Erythroblast (primary cell): ENCODE data around the gene UBE2G1.
"Not testable (repeated sequence)": the region's sequence is repeated elsewhere in the genome, so short reads cannot be mapped to it uniquely, and the experiment has no call there.

Experiments used
- DNase-seq, 2 experiments: peaks; one replicate each; lab custom pipeline; 2025; lab: John Stamatoyannopoulos, UW
- GATA1 ChIP-seq: IDR thresholded peaks from 2 replicates; pipeline ENCODE4 v1.6.1; 2011; ENCODE audit warnings: low read depth, mild to moderate bottlenecking, control low read depth, low read length, moderate library complexity
- POLR2A ChIP-seq: IDR thresholded peaks from 2 replicates; pipeline ENCODE4 v1.6.1; 2011; ENCODE audit warnings: mild to moderate bottlenecking, low read length

Gene UBE2G1

DNA sequence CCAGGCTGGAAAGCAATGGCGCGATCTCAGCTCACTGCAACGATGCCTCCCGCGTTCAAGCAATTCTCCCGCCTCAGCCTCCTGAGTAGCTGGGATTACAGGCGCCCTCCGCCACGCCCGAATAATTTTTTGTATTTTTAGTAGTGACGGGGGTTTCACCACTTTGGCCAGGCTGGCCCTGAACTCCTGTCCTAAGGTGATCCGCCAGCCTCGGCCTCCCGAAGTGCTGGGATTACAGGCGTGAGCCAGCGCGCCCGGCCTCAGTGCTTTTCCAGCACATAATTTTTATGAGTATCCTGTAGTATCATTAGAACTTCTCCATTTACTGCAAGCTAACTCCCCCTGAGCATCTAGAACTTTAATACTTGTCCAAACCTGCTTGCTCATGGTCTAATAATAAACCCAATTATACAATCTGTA is 1.8 kb downstream of the UBE2G1 start:
- TF ChIP-seq POLR2A (no peak), GATA1 (no peak)
- no peak for DNase-seq

DNA sequence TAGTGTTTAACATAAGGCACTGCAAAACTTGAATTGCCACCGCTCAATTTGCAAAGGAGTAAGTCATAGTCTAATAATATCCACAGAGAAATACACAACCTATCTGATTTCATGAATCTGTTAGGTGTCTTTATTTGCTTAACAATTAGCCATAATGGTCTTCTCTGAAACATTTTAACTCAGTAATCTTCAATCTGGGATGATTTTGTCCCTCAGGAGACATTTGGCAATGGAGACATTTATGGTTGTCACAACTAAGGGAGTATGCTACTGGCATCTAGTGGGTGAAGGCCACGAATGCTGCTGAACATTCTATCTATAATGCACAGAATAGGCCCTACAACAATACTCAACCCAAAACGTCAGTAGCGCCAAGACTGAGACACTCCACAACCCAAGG is 4.3 kb downstream of the UBE2G1 start:
- TF ChIP-seq GATA1 (no peak), POLR2A (no peak)
- peak in 1 of 2 experiments; percentile 8 for DNase-seq

DNA sequence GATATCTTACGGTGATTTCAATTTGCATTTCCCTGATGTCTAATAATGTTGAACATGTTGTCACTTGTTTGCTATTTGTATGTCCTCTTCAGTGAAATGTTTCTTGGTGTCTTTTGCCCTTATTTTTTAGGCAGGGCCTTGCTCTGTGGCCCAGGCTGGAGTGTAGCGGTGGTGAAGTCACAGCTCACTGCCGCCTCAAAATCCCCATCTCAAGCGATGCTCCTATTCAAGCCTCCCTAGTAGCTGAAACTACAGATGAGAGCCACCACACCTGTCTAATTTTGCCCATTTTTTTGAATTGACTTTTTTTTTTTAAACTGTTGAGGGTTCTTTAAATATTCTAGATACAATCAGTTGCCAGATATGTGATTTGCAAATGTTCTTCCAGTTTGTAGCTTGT is 8.3 kb downstream of the UBE2G1 start:
- TF ChIP-seq POLR2A (no peak), GATA1 (no peak)

DNA sequence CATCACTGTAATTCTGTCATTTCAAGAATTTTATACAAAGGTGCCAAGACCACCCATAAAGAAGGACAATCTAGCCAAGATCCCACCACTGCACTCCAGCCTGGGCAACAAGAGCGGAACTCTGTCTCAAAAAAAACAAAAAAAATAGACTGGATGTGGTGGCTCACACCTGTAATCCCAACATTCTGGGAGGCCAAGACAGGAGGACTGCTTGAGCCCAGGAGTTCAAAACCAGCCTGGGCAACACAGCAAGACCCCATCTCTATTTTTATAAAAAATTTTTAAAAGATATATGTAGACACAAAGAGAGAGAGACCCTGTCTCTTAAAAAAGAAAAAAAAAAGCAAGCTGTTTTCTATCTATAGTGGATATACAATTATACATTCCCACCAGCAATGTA is 8.8 kb downstream of the UBE2G1 start:
- no peak for DNase-seq
- TF ChIP-seq GATA1 (no peak), POLR2A (no peak)

More for the DNA sequence above, 8.3 kb downstream of the UBE2G1 start:
- no peak for DNase-seq

DNA sequence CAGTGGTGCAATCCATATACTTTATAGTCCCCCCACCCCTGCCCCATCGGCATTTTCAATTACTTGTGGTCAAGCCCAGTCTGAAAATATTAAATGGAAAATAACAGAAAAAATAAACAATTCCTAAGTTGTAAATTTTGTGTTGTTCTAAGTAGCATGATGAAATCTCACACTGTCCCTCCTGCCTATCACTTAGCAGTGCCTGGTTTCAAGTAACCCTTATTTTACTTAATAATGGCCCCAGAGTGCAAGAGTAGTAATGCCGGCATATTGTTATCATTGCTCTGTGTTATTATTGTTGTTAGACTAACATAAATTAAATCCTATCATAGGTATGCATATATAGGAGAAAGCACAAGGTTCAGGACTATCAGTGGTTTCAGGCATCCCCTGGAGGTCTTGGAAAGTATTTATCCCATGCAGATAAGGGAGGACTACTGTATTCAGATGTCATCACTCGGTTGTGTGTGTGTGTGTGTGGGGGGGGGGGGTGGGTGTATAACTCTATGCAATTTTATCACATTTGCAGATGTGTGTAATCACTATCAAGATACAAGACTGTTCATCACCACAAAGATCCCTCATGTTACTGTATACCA is 9.3 kb downstream of the UBE2G1 start:
- peak in 1 of 2 experiments; percentile 9 for DNase-seq
- TF ChIP-seq POLR2A (no peak), GATA1 (no peak)

DNA sequence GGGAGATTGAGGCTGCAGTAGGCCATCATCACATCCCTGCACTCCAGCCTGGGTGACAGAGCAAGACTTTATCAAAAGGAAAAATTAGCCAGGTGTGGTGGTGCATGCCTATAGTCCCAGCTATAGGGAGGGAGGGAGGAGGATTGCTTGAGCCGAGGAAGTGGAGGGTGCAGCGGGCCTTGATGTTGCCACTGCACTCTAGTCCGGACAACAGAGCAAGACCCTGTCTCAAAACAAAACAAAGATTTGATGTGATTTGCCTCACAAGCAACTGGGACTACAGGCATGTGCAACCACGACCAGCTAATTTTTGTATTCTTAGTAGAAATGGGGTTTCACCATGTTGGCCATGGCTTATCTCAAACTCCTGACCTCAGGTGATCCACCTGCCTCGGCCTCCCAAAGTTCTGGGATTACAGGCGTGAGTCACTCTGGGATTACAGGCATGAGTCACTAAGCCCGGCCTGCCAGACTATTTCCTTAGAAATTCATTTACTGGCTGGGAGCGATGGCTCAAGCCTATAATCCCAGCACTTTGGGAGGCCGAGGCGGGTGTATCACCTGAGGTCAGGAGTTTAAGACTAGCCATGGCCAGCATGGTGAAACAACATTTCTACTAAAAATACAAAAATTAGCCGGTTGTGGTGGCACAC is 11.5 kb downstream of the UBE2G1 start:
- TF ChIP-seq GATA1 = no peak
- TF ChIP-seq POLR2A = no peak
- no peak for DNase-seq

DNA sequence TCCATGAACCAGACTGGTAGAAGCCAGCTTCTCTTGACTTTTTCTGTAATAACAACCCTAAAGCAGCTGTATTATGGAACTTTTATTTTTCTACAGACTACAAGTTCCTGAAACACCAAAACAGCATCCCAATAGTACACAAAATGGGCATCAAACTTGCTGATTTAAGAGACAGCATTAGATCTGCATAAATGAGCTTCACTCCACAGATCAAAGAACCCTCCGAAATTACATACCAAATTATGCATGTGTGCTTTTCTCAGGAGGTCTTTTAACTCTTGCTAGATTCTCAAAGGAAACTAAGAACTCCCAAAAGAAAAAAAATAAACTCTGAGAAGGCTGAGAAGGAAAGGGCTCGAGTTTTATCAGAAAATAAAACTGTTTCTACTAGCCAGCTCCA is 12.3 kb downstream of the UBE2G1 start:
- TF ChIP-seq POLR2A = no peak
- no peak for TF ChIP-seq GATA1
- no peak for DNase-seq

DNA sequence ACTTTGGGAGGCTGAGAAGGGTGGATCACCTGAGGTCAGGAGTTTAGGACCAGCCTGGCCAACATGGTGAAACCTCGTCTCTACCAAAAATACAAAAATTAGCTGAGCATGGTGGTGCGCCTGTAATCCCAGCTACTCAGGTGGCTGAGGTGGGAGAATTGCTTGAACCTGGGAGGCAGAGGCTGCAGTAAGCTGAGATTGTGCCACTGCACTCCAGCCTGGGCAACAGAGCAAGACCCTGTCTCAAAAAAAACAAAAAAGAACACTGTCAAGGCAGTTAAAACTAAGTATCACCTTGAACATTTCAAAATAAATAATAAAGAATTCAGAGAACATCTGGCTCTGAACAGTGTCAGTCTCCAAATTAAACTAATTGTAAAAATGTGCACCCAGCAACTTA is 16.3 kb downstream of the UBE2G1 start:
- DNase-seq = not testable (repeated sequence)

DNA sequence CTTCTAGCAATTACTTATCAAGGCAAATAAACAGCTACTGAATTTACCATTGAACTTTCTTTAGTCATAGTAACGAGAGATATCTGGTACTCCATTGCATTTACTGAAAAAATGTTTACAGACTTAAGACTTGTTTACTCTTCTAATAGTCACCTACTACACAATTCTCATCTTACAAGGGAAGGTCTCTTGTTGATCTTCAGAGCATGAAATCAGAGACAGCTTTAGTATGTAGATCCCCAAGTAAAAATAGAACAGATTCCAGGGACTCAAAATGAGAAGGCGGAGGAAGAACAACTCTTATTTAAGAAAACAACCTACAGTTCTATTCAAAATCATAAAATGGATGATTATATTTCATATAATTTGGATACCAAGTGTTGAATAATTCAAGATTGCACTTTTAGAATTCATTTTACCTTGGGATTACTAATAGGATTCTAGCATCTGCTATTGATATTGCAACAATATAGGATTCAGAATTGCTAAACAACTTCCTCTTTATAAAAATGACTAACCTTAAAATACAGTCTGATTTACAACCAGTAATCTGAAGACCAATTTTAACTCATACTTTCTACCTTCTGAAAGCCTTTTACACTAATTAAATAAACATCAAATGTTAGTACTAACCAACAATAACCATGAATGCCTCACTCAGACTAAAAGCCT is 20.8 kb downstream of the UBE2G1 start:
- DNase-seq = no peak
- TF ChIP-seq POLR2A = no peak
- TF ChIP-seq GATA1 = no peak

DNA sequence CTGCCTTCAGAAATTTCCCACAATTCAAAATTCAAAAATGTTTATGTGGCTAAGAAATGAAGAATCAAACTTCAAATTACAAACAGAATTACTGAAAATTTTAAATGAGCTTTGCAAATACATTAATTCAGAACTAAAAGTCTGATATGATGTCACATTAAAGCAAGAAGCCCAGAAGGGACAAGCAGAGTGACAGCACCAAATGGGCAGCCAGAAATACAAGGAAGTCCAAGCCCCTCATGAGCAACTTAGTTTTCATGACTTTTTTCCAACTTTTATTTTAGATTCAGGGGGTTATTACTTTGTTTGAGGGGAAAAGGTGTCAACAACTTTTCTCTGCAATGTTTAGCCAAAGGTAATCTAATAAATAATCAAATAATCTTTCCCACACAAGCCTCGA is 21.5 kb downstream of the UBE2G1 start:
- DNase-seq = no peak
- TF ChIP-seq GATA1 (no peak), POLR2A (no peak)

DNA sequence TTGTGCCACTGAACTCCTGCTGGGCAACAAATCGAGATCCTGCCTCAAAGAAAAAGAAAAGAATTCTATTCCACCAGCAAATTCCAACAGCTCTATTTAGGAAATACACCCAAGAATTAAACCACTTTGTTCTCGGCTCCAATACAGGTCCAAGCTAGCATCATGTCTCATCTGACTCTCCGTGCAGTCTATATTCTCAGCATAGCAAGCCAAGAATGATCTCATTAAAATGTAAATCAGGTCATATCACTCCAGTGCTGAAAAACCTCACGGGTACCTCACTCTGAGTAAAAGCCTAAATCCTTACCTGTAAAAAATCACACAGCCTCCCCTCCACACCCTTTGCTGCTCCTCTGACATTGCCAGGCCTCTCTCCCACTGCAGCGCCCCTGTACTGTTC is 23.9 kb downstream of the UBE2G1 start:
- no peak for DNase-seq
- TF ChIP-seq POLR2A = no peak
- TF ChIP-seq GATA1 = no peak

DNA sequence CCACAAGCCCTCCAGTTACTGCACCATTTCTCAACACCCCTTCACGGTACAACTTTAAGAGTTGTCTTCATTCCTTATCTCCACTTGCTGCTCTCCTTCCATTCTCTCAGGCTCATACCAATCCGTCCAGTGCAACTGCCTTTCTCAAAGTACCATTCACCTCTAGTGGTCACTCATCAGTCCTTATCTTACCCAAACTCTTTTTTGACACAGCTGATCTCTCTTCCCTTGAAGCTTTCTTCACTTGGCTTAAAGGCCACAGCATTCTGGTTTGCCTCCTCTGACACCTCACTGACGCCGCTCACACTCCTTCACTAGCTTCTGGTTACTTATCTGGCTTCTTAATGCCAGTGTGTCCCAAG is 24.9 kb downstream of the UBE2G1 start:
- no peak for TF ChIP-seq GATA1
- TF ChIP-seq POLR2A = no peak
- DNase-seq = peak in 1 of 2 experiments; percentile 15

DNA sequence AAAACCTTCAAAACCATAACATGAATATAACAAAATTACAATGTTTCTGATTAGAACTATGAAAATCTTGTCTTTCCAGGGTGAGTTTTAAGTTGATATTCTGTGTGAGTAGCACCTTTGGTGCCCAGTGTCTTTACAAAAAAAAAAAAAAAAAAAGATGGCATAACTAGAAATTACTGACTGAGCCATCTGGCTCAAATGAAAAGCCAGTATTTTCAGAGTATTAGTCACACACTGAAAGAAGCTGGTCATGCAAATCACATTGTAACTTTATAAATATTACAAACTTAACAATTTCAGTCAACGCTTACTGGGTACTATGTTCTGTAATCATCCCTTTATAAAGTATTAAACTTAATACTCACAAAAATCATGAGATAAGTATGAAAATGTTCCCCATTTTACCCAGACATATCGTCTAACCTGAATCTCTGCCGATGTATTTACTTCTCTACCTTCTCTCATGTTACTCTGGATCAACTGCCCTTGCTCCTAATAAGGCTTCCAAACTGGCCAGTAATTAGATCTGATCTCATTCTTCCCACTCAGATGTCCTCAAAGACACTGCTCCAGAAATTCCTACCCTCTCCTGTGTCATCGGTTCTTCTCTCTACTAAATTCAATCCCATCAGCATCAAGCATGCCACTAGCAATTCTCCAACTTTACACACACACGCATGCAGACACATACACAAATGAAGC is 25.4 kb downstream of the UBE2G1 start:
- DNase-seq = no peak
- TF ChIP-seq GATA1 = no peak
- TF ChIP-seq POLR2A = no peak

DNA sequence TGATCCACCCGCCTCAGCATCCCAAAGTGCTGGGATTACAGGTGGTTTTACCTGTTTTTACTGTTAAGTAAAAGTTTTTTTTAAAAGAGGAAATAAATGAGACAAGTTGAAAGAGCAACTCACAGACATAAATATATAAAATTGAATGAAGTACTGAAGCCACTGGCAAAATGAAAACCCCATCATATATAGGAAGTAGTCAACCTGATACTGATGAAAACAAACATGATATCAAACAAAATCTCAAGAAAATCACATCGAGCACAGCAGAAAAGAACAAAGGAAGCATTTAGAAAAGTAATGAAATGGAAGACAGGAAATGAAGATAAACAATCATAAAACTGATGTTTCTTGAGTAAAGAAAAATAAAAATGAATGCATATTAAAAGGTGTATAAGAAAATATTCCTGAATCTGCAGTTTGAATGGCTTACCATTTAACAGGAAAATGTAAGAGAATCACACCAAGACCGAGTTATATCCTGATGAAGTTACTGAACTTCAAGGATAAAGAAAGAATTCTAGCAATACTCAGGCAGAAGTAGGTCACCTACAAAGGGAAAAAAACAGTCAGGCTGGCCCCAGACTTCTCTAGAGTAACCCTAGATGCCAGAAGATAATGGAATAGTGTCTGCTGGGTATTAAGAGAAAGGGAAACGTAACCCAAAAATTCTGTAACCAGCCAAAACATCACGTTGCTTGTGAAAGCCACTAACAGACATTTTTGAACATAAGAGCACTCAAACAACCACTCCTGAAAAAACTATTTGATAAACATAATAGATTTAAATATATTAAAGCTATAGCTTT is 31.5 kb downstream of the UBE2G1 start:
- TF ChIP-seq POLR2A (no peak), GATA1 (no peak)
- DNase-seq = no peak
